GM21529 (cell line): ENCODE measurements around the gene MOCOS.

ENCODE experiments used
- ATAC-seq: cut with Tn5 transposase; IDR thresholded peaks from one replicate; pipeline ENCODE4 v1.9.1; 2021; ENCODE audit not compliant: unreplicated experiment

Gene MOCOS

GRCh38 chr18:36179562-36180355 lies 7.5 kb upstream of the MOCOS start:
- ATAC-seq, result peak; percentile 47

GRCh38 chr18:36181441-36181840 lies 5.9 kb upstream of the MOCOS start:
- ATAC-seq, result no peak

GRCh38 chr18:36181898-36182506 lies 5.3 kb upstream of the MOCOS start:
- ATAC-seq, result no peak

- ATAC-seq, result no peak
Measured at GRCh38 chr18:36183033-36183432, 4.3 kb upstream of the MOCOS start.

- no peak for ATAC-seq
Measured at GRCh38 chr18:36183987-36184386, 3.3 kb upstream of the MOCOS start.

DNA sequence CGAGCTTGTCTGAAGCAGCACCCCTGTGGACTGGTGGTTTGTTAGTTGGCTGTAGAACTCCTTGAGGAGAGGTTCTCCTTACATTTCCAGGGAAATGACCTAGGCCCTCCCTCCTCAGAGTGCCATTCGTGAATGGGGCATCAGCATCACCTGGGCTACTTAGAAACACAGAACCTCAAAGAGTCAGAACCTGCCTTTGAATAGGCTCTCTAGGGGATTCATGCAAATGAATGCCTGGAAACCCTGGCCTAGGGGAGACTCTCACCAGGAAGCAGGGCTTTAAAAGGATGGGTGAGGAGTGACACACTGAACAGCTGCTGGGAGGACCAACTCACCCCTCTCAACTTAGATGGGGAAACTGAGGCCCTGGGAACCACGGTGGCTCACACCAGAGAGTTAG lies 2.1 kb upstream of the MOCOS start:
- no peak for ATAC-seq

- ATAC-seq, result no peak
Measured at GRCh38 chr18:36185901-36186460, 1.3 kb upstream of the MOCOS start.

DNA sequence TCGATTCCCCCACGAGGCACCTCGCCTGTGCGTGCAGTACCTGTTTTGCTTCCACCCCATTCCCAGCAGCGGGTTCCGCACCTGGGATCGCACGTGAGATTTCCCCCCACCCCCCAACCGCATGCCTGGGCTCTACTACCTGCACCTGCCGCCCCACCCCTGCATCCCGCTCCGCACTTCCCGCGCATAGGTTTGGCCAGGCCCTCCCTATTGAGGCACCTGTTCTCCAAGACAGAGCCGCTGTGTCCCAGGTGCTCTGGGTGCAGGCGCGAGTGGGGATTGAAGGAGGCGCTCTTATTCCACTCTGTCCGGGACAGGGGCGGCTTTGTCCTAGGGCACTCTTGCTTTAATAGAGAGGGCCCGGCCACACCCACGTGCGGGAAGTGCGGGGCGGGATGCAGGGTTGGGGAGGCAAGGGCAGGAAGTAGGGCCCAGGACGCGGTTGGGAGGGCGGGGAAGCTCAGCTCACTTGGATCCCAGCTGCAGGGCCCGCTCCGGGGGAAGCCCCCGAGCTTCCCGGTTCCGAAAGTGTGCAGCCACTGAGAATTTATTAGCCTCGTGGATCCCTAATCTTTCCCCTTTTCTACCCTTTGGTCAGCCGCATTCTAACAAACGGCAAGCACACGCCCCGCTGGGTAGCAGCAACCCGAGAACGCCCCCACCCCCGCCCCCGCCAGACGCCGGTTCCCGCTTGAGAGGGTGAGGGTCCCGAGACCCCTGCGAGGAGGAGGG lies 670 bp upstream of the MOCOS start:
- ATAC-seq, result no peak

DNA sequence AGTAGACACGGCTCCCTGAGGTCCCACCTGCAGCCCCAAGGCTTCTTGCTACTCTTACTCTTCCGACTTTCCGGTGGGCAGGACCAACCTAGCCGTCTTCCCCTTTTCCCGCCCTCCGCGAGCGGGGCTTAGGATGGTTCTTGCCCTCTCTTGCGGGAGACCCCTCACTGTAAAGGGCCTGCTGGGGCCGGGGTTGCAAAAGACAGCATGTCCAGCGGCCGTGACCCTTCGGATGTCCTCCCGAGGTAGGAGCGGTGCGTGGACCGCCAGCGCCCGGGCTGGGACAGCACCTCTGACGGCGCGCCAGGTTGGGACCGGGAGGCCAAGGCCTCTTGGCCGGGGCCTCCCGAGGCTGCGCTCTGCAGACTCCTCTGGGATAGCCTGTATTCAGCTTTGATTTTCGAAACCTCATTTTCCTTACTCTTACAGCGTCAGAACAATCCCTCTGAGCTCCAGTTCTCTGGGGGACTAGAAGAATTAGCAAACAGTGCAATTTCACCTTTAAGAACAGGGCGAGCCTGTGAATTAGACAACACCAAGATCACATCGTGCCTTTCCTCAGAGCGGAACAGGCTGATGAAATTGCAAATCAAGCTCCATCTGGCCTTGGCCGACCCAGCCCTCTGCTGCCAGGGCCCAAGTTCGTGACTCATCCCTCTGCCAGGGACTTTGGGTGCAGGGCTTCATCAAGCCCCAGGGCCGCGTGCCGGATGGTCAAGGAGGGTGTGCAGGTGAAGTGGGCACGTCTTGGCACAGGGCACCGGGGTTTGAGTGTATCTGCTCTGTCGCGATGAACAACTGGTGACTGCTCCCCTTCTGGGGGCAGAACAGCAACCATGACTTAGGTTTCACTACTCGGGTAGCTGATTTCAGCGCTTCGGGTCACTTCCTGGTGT lies 777 bp downstream of the MOCOS start:
- no peak for ATAC-seq

GRCh38 chr18:36188916-36189315 lies 1.6 kb downstream of the MOCOS start:
- ATAC-seq, result no peak

GRCh38 chr18:36189486-36189885 lies 2.2 kb downstream of the MOCOS start:
- no peak for ATAC-seq

DNA sequence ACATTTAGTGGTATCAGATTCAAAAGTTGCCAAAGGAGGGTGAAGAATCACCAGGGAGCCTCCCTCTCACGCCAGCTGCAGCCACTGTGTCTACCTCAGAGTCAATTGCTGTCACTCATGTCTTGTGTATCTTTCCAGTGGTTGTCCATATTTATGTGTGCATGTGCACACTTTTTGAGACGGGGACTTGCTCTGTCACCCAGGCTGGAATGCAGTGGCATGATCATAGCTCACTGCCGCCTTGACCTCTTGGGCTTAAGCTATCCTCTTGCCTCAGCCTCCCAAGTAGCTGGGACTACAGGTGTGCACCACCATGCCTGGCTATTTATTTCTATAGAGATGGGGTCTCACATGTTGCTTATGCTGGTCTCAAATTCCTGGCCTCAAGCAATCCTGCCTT lies 4.0 kb downstream of the MOCOS start:
- ATAC-seq, result no peak

- no peak for ATAC-seq
Measured at GRCh38 chr18:36191711-36192110, 4.4 kb downstream of the MOCOS start.

DNA sequence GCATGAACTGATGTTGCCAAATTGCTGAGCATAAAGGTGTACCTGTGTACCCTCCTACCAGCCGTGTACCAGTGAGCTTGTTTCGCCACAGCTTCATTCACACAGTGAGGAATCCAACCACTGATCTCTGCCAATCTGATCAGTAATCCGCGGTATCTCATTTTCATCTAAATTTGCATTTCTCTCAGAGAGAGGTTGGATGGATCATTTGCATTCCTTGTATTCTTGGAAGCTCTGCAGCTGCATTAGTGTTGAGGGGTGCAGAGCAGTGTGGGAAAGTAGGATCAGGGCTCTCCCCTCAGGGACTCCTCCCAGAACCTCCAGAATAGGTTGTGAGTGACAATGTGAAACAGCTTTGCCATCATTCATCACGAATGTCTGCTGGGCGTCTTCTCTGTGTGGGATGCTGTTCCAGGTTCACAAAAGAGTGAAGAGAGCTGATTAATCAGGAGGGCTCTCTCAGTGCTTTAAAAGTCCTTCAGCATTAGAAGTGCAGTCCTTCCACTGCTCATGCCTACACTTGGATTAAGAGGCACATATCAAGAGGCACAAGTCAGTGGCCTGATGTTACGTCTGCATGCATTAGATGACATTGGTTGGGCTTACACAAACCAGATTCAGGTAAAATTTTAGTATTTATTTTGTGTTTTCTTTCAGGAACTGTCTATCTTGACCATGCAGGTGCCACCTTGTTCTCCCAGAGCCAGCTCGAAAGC lies 7.5 kb downstream of the MOCOS start:
- no peak for ATAC-seq

- ATAC-seq, result no peak
Measured at GRCh38 chr18:36195427-36196122, 8.3 kb downstream of the MOCOS start.

- ATAC-seq, result no peak
Measured at GRCh38 chr18:36196238-36196995, 9.1 kb downstream of the MOCOS start.

GRCh38 chr18:36197511-36198166 lies 10.3 kb downstream of the MOCOS start:
- ATAC-seq, result no peak

DNA sequence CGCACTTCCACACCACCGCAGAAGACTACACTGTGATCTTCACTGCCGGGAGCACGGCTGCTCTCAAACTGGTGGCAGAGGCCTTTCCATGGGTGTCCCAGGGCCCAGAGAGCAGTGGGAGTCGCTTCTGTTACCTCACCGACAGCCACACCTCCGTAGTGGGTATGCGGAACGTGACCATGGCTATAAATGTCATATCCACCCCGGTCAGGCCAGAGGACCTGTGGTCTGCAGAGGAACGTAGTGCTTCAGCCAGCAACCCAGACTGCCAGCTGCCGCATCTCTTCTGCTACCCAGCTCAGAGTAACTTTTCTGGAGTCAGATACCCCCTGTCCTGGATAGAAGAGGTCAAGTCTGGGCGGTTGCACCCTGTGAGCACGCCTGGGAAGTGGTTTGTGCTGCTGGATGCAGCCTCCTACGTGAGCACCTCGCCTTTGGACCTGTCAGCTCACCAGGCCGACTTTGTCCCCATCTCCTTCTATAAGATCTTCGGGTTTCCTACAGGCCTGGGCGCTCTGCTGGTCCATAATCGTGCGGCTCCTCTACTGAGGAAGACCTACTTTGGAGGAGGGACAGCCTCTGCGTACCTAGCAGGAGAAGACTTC lies 12.5 kb downstream of the MOCOS start:
- no peak for ATAC-seq
